ENCODE measurements around the gene RNF187. TPM values are rescaled to one million over a fixed set of nuclear protein-coding genes. Genes with fewer than 3 reads are reported as not detected.

The RNF187 gene
- total RNA-seq, 1 donor from 2014 or later = 153 TPM

- H3K27ac Mint-ChIP-seq (ENCODE audit: unreplicated experiment) = peak overlapping the region; percentile 97
- H3K27me3 Mint-ChIP-seq (ENCODE audit: unreplicated experiment) = peaks cover 7% of the 10 kb centered on the region
- peak overlapping the region; percentile 98 for H3K4me3 Mint-ChIP-seq (ENCODE audit: unreplicated experiment)
- H3K36me3 Mint-ChIP-seq (ENCODE audit: low read depth, unreplicated experiment) = peaks cover 15% of the 10 kb centered on the region
- no peak for TF ChIP-seq CTCF (IDR thresholded peaks at IDR 0.05; ENCODE audit: unreplicated experiment)
- peaks cover 8% of the 10 kb centered on the region for H3K4me1 Mint-ChIP-seq (ENCODE audit: unreplicated experiment)
- no peaks in the 10 kb centered on the region for H3K9me3 Mint-ChIP-seq (ENCODE audit: unreplicated experiment)
- no peak for DNase-seq (ENCODE audit: low spot score)
Observed at GRCh38 chr1:228486596-228487335, 416 bp upstream of the RNF187 start.

- peaks cover 8% of the 10 kb centered on the region for H3K4me1 Mint-ChIP-seq (ENCODE audit: unreplicated experiment)
- peaks cover 18% of the 10 kb centered on the region for H3K36me3 Mint-ChIP-seq (ENCODE audit: low read depth, unreplicated experiment)
- peaks cover 7% of the 10 kb centered on the region for H3K27me3 Mint-ChIP-seq (ENCODE audit: unreplicated experiment)
- peak overlapping the region; percentile 95 for H3K4me3 Mint-ChIP-seq (ENCODE audit: unreplicated experiment)
- DNase-seq (ENCODE audit: low spot score) = no peak
- H3K27ac Mint-ChIP-seq (ENCODE audit: unreplicated experiment) = no peak overlapping the region
- TF ChIP-seq CTCF (IDR thresholded peaks at IDR 0.05; ENCODE audit: unreplicated experiment) = no peak
- no peaks in the 10 kb centered on the region for H3K9me3 Mint-ChIP-seq (ENCODE audit: unreplicated experiment)
Observed at GRCh38 chr1:228488125-228488817, 1.1 kb downstream of the RNF187 start.

- Mint-ChIP-seq H3K9me3 (ENCODE audit: unreplicated experiment) (no peaks in the 10 kb centered on the region), H3K36me3 (ENCODE audit: low read depth, unreplicated experiment) (peaks cover 24% of the 10 kb centered on the region), H3K4me3 (ENCODE audit: unreplicated experiment) (peak overlapping the region; percentile 95), H3K27me3 (ENCODE audit: unreplicated experiment) (peaks cover 7% of the 10 kb centered on the region), H3K4me1 (ENCODE audit: unreplicated experiment) (peaks cover 8% of the 10 kb centered on the region), H3K27ac (ENCODE audit: unreplicated experiment) (no peak overlapping the region)
- no peak for TF ChIP-seq CTCF (IDR thresholded peaks at IDR 0.05; ENCODE audit: unreplicated experiment)
- DNase-seq (ENCODE audit: low spot score) = no peak
Observed at GRCh38 chr1:228488818-228489674, 1.9 kb downstream of the RNF187 start.

- H3K27me3 Mint-ChIP-seq (ENCODE audit: unreplicated experiment) = peaks cover 7% of the 10 kb centered on the region
- H3K4me3 Mint-ChIP-seq (ENCODE audit: unreplicated experiment) = peak overlapping the region; percentile 42
- TF ChIP-seq CTCF (IDR thresholded peaks at IDR 0.05; ENCODE audit: unreplicated experiment) = no peak
- no peak for DNase-seq (ENCODE audit: low spot score)
- H3K4me1 Mint-ChIP-seq (ENCODE audit: unreplicated experiment) = peaks cover 8% of the 10 kb centered on the region
- peaks cover 32% of the 10 kb centered on the region for H3K36me3 Mint-ChIP-seq (ENCODE audit: low read depth, unreplicated experiment)
- no peaks in the 10 kb centered on the region for H3K9me3 Mint-ChIP-seq (ENCODE audit: unreplicated experiment)
- H3K27ac Mint-ChIP-seq (ENCODE audit: unreplicated experiment) = peak overlapping the region; percentile 30
Observed at GRCh38 chr1:228490120-228491078, 3.2 kb downstream of the RNF187 start.
